ENCODE measurements around the gene LGR4.

LGR4 gene

DNA sequence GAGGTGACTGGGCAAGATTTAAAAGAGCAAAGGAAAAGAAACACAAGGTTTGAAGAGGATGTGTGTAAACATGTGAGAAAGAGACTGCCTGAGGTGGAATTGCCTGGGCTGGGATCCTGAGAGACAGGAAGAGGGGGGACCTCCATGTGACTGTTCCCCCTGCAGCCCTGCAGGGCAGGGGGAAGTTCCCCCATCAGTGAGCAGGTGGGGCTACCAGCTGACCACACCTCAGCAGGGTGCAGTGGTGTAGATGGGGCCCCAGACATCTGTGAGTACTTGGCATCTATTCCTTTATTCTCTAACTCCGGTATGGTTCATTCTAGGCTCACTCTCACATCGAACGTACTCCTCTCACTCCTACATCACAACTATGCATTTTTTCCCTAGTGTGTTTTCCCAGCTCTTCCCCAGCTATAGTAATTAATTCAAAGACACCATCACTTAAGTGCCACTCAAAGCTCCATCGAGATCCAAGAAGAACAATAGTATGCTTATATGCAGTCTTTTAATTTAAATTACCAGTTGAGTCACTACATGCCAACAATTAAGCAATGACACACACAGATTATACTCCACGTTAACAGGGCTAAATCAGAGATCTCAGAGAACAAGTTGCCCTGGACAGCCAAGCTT is 42.7 kb downstream of the LGR4 start:
- no peak for DNase-seq (ENCODE audit: low read depth in 2 of 2)

DNA sequence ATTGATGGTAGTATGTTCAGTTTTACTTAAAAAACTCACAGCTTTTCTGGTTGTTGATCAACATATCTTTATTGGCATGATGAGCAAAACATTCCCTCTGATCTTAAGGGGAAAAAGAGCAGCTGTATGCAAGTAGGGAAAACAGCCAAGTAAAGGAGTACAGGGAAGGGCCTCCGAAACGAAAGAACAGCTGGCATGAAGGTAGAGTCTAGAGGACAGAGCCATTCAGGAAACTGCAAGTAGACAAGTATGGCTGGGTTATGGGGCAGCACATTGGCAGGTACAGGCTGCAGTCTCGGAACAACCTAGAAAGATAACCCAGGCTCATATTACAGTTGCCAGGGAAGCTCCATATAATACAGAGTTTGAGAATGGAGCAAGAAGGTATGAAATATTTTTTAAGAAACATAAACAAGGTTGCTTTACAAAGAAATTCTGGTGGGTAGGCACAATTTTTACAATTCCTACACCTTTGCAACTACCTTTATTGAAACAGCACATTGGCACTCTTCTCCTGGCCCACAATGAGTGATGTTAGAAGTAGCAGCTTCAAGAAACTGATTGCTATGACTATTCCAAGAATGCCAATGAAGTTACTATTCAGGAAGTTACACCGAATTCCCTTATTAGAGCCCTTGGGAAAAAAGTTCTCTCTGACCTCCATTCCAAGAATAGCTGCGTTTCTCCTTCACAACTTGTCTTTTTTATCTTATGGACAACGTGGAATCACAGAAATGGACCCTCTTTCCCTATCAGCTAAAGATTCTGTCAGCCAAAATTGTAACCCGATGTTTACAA is 45.2 kb downstream of the LGR4 start:
- no peak for DNase-seq (ENCODE audit: low read depth in 2 of 2)

DNA sequence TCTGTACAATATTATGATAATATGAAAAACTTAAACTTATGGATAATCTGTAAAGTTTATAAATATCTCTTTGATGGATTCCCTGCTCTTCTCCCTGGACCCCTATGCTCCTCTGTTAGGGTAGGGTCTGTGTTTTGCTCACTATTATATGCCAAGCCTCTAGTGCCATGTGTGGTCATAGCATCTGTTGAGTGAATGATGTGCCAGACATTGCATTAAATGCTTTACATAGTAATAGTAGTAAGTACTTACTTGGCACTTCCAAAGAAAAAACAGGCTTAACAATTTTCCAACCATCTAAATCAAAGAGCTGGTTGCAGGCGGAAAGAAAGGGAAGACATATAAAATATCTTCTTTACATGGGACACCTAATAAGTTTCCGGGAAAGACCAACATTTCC is 46.8 kb downstream of the LGR4 start:
- no peak for DNase-seq (ENCODE audit: low read depth in 2 of 2)

DNA sequence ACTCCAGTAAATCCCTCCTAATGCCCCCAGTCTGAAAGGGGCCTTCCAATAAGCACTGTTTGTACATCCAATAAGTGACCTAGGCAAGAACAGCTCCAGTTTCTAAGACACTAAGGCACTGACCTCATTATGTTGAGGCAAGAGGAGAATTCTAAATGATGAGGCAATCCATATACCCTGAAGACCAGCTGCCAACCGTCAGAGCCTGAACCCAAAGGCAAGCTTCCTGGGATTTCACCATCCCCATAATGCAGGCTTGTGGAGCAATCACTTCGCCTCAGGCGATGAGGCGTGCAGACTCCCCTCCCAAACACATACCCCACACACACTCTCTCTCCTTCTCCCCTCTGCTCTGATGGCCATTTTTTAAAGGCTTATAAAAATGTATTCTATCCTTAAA is 49.5 kb downstream of the LGR4 start:
- no peak for DNase-seq (ENCODE audit: low read depth in 2 of 2)

DNA sequence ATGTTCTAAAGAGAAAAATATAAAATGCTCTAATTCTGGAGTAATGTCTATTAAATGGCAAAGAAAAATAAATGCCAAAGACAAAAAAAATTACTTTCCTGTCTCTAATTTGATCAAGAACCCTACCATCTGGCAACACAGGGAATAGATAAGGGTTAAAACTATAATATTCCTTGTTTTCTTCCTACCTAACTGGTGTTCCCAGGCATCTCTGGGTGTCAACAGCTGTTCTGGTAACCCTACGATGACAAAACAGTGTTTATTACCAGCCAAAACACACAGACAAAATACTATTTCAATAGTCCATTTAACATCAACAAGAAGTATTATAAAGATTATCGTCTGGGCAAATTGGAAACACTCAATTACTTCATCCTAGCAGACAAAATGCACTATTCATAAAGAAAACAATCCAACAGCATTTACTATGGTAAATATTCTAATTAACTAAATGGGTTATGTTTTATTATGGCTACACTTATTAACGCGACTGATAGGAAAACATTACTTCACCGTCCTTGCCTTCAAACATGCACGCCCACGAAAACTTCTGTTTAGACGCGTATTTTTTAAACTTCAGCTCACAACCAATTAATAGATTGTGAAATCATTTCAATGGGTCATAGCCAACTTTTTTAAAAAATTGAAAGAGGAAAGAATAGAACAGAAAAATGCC is 50.6 kb downstream of the LGR4 start:
- no peak for DNase-seq (ENCODE audit: low read depth in 2 of 2)

DNA sequence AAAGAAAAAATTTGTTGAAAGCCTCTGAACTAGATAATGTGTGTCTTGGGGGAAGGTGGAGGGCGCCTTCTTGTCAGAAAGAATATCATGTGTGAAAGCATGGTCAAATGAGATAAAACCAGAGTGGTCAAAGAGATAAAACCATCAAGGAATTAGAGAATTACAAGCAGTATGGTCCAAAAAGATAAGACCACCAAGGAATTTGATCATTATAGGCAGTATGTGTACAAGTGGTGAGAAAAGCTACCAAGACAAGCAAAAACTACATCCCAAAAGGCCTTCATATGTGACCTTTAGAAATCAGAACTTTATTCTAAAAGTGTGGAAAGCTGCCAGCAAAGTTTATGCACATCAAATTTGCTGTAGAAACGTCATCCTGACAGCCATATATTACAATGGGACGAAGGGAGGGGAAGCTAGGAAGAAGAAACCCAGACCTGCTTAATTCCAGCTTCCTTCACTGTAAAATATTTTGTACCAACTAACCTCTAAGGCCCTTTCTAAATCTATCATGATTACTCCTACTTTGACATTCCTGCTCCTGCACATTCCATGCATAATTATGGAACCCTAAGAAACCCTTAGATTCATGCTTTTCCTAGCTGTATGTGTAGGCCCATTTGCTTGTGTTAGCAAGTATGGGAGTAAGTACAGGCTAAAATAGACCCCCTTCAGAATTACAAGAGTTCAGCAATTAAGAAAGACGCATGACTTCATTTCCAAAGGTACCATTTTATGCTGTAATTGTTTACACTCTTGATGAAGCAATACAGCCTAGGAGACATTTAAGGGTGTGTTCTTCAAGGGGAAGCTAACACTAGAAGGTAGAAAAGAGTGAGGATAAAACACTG is 51.6 kb downstream of the LGR4 start:
- no peak for DNase-seq (ENCODE audit: low read depth in 2 of 2)

DNA sequence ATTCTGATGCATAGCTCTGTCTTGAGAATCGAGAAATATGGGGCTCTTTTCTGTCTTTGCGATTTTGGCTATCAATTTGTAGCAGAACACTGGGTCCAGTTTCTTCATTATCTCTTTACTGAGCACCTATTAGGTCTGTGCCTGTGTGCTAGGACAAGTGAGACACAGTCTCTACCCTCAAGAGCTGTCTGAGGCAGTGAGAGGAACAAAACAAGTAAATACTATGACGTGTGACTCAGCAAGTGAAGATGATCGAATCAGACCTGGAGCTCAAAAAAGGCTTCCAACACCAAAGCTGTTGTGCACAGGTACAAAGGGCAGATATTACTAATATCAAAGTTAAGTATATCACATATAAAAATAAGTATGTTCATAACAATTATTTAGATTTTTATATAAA is 52.4 kb downstream of the LGR4 start:
- no peak for DNase-seq (ENCODE audit: low read depth in 2 of 2)

DNA sequence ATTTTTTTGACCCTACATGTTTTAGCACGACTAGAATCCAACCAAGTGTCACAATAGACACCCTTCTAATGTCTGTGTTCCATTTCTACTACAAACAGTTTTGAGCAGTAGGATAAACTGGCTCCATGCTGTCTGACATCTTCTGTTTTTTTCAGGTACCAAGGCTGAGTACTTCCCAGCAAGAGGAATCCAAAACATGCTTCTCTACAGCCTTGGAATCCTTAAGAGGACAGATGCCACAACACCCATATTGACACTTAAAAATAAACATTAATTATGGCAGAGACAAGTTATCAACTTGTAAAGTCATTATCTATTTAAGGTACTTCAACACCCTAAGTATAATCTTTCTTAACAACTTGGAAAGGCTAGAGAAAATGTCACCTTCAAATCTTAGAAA is 54.2 kb downstream of the LGR4 start:
- DNase-seq (ENCODE audit: low read depth in 2 of 2) = no peak

DNA sequence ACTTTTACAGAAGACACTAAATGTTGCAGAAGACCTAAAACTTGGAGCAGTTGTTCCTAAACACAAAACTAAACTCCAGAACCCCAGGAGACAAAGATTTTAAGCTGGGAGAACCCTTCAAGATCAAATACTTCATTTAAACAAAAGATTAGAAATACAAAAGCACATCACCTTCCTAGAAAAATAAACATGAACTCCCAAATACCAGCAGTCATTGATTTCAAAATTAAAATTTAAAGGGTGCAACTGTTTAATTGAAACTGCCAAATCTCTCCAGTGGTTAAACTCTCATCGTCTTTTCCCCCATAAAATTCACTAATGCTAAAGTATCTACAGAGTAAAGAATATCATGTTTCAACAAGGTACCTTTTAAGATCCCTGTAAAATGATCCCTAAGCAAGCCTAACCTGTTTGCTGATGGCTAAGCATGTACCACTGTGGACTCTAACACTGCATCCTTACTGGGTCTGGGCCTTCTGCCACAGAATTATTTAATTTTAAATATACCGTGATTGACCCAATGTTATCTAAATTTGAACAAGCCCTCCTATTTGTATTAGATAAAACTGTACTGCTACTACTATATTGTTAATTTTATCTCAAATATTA is 55.9 kb downstream of the LGR4 start:
- no peak for DNase-seq (ENCODE audit: low read depth in 2 of 2)

DNA sequence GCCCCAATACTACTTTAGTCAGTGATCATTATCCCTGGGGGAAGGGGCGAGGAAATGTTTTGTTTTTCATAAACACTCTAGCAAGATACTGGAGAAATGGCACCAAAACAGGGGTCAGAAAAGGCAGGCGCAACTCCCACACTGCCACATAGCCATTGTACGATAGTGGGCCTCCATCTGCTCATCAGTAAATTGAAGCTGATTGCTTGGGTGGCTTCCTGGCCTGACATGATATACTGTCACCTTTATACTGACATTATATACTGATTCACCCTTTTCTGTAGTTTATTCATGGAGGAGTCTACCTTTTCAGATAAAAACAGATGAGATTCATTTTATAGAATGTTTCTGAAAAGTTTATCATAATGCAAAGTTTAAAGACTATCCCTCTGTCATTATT is 57.9 kb downstream of the LGR4 start:
- DNase-seq (ENCODE audit: low read depth in 2 of 2) = no peak

DNA sequence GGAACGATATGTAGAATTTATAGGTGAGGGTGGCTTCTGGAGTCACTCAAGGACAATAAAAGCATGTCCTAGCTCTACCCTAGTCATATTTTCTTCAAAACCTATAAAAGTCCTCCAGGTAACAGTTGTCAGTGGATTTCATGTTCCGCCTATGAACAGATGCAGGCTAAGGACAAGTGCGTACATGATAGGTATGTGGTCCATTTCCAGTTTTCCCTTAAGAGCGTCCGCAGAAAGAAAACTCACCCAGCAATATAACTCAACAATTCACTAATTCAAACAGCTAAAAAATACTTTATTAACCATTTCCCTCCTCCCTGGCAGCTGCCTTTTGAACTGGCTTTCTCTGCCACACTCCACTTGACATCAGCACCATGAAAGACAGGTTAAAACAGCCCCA is 59.4 kb downstream of the LGR4 start:
- DNase-seq (ENCODE audit: low read depth in 2 of 2) = no peak

DNA sequence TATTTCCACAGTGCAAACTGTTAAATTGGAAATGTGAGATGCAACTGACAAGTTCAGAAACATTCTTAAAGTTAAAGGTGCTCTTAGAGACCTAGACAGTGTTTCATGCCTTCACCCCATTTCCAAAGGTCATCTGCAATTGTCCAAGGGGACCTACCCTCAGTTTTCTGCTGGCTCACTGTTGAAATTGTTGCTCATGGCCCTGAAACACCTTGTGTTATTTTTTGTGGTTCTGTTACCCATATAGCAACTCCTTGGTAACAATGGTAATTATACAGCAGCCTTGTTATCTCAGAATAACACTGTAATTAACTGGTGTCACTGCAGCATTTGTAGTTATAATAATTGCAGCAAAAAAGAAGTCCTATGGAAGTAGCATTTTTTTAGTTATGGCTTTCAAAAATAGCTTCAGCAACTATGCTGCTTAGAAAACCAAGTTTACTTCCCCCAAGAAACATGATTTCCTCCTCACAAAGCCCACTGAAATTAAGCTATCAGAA is 60.3 kb downstream of the LGR4 start:
- DNase-seq (ENCODE audit: low read depth in 2 of 2) = no peak

DNA sequence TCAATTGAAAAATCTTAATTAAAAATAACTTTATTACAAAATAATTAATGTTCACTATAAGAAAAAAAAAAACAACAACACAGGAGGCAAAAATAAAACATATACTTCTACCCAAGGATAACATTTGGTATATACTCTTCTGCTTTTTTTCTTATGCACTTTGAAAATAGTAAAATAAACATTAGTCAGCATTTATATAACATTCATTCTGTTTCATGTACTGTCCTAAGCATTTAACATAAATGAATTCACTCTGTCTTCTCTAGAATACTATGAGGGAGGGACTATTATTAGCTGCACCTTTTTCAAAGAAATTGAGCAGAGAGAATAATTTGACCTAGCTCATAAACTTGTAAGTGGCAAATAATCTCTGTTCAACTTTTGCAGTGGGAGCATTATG is 61.3 kb downstream of the LGR4 start:
- DNase-seq (ENCODE audit: low read depth in 2 of 2) = no peak

DNA sequence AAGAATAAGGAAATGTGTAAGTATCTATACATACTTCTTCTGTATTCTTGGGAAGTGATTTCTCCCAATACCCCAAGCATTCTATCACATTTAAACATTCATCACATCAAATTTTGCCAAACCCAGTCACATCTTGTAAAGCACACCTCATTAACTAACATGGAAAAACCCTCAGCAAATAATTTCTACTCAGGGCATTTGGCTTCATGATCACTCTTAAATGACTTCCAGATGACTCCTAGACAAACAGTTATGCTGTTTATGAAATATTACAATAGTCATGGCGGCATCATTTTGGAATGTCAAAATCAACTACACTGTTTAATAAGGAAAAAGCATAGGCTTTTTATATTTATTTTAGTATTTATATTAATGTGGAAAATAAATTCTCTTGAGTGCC is 62.3 kb downstream of the LGR4 start:
- DNase-seq (ENCODE audit: low read depth in 2 of 2) = no peak

DNA sequence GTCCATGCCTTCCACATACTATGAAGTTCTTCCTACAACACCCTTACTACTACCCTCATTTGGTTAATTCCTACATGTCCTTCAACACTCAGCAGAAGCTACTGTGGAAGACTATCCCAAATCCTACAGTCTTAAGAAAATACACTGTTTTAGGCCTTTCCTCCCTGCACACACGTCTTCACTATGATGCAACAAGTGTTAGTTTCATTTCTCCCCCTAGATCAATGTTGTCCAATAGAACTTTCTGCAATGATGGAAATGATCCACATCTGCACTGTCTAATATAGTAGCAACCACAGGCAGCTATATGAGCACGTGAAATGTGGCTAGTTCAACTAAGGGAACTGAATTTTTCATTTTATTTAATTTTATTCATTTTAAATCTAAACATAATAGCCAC is 62.8 kb downstream of the LGR4 start:
- DNase-seq (ENCODE audit: low read depth in 2 of 2) = no peak

DNA sequence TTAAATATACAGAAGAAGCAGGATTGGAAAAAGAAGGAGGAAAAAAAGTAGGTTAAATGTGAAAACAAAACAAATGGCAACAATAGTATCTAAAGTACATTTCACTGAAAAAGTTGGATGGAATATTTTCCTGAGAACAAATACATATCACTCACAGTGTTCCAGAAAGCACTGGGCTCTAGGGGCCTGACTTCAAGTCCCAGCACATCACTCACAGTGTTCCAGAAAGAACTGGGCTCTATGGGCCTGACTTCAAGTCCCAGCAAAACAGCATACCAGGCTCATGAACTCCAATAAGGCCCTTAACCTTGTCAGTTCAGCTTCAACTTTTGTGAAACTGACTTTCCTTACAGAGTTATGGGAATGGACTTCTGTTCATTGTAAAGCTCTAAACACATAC is 63.5 kb downstream of the LGR4 start:
- no peak for DNase-seq (ENCODE audit: low read depth in 2 of 2)

DNA sequence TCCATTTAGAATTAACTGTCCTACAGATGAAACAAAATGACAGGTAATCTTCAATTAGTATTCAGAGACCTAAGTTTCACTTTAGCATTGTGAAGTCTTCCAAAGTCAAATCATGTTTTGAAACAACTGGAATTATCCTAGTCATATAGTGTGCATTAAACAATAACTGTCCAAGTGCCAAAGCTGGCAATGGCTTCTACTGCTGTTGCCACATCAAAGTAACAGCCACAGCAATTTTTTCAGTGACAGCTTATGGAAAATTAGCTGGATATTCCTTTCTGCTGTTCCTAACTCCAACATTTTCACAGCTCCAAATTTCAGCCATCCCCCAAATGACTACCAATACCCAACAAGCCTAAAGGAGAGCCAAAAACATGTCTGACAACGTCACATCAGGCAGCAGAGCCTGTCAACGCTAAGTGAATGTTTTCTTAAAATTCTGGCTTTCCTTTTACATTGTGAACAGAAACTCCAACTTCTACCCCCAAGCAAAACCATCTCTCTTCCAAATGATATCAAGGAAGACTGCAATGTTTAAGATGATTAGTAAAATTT is 64.3 kb downstream of the LGR4 start:
- DNase-seq (ENCODE audit: low read depth in 2 of 2) = no peak

DNA sequence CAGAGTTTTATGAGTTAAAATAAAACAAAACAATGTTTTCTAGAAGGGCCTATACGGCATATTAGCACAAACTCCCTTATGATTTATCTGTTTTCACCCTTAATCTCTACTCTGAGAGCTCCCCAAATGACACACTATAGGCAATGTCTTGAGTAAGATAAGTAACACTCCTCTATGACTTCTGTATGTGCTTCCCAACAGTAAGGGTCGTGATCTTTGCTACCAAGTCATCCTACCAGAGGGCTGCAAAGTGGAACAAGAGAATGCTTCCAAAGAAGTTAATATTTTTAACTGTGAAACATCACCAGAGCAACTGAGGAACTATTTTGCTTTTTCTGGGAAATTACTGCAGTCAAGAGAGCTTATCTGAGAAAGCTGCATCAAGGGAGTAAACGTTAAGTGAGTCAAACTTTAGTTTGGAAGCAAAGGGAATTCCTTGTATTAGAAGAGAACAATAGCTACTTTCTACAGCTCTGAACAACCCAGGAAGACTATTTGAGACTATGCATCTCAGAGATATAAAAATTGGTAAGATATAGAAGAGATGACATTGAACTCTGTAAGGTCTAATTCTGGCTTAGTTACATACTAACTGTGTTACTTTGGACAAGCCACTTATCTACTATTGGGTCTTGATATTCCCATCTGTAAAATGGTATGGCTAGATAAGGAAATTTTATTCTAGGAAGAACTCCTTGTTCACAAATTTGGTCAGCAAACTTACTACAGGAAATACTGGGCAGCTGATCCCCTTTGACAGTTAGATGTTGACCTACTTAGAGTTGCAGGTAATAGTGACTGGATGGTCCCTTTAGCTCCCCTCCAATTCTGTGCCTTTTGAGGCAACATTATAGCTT is 65.9 kb downstream of the LGR4 start:
- DNase-seq (ENCODE audit: low read depth in 2 of 2) = no peak

DNA sequence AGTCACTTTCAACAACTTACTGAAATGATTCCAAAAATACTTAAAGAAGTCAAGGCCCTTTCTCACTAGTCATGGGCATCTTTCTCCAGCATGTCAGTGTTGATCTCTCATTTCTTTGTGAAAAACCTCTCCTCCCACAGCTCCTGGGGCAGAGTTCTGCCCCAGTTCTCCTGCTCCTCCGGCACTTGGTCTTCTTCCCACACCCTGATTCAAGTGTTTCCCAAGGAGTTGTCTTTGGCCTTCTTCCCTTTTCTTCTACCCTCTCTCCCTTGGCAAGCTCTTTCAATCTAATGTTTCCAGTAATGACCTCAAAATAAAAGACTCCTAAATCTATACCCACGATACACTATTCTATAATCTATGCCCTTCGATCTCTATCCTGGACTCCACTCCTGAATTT is 67.5 kb downstream of the LGR4 start:
- DNase-seq (ENCODE audit: low read depth in 2 of 2) = no peak

DNA sequence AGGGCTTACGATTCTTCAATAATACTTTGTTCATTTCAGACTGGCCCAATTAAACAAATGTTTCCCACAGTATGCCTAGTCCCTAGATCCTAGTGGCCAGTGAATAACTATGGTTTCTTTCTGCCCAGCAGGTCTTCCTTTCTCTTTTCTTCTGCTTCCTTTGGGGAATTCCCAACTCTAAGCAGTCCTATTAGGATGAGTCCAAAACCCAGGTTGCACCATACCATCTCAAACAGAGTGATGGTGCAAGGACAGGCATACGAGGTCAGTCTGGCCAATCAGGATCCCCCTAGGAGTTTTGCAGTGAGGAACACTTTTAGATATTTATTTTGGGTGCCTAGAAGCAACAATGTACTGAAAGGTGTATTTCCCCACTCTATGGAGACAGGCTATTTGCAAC is 68.2 kb downstream of the LGR4 start:
- DNase-seq (ENCODE audit: low read depth in 2 of 2) = no peak
